ENCODE results near the gene C2orf81. TPM values are rescaled to one million over a fixed set of nuclear protein-coding genes. Genes with fewer than 3 reads are reported as not detected.

C2orf81 gene
- total RNA-seq, 1 donor from 2014 or later: 2.1 TPM

- peaks cover 39% of the 10 kb centered on the region for H3K79me2 ChIP-seq (ENCODE audit: insufficient read depth, low read length)
- FAIRE-seq (no peak), DNase-seq (ENCODE audit: low read depth) (no peak)
- Mint-ChIP-seq H3K27ac (ENCODE audit: unreplicated experiment) (peak overlapping the region; percentile 93), H3K27me3 (ENCODE audit: low read depth, unreplicated experiment) (no peaks in the 10 kb centered on the region), H3K4me1 (ENCODE audit: low read depth, unreplicated experiment) (peaks cover 25% of the 10 kb centered on the region), H3K4me3 (ENCODE audit: unreplicated experiment) (peak overlapping the region; percentile 98), H3K36me3 (ENCODE audit: low read depth, unreplicated experiment) (peaks cover 3% of the 10 kb centered on the region), H3K9me3 (ENCODE audit: unreplicated experiment) (no peaks in the 10 kb centered on the region)
- peaks cover 4% of the 10 kb centered on the region for H3K36me3 ChIP-seq (ENCODE audit: insufficient read depth, low read length)
- H3K9me3 ChIP-seq (ENCODE audit: insufficient read depth, low read depth, low read length): no peaks in the 10 kb centered on the region
- TF ChIP-seq, protein P1, sequence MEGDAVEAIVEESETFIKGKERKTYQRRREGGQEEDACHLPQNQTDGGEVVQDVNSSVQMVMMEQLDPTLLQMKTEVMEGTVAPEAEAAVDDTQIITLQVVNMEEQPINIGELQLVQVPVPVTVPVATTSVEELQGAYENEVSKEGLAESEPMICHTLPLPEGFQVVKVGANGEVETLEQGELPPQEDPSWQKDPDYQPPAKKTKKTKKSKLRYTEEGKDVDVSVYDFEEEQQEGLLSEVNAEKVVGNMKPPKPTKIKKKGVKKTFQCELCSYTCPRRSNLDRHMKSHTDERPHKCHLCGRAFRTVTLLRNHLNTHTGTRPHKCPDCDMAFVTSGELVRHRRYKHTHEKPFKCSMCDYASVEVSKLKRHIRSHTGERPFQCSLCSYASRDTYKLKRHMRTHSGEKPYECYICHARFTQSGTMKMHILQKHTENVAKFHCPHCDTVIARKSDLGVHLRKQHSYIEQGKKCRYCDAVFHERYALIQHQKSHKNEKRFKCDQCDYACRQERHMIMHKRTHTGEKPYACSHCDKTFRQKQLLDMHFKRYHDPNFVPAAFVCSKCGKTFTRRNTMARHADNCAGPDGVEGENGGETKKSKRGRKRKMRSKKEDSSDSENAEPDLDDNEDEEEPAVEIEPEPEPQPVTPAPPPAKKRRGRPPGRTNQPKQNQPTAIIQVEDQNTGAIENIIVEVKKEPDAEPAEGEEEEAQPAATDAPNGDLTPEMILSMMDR (IDR thresholded peaks at IDR 0.05; ENCODE audit: insufficient read depth, low read depth, low read length): no peak
- peak overlapping the region; percentile 90 for H3K4me3 ChIP-seq (ENCODE audit: insufficient read depth, low read depth, low read length)
- H2AFZ ChIP-seq (ENCODE audit: low read depth, low read length): peak overlapping the region; percentile 59
- no peaks in the 10 kb centered on the region for H3K27me3 ChIP-seq (ENCODE audit: insufficient read depth, low read length)
- peaks cover 17% of the 10 kb centered on the region for H3K4me1 ChIP-seq (ENCODE audit: insufficient read depth, low read length)
- H3K9ac ChIP-seq (ENCODE audit: low read length): peak overlapping the region; percentile 89
- H4K20me1 ChIP-seq (ENCODE audit: insufficient read depth, low read length): peaks cover 16% of the 10 kb centered on the region
- H3K27ac ChIP-seq (ENCODE audit: low read depth, low read length): peak overlapping the region; percentile 56
- peak overlapping the region; percentile 95 for H3K4me2 ChIP-seq (ENCODE audit: low read length)
These were observed 37.5 kb upstream of the C2orf81 start for GRCh38 chr2:74458938-74459363.

- Histone ChIP-seq H3K27me3 (ENCODE audit: insufficient read depth, low read length) (no peaks in the 10 kb centered on the region), H2AFZ (ENCODE audit: low read depth, low read length) (peak within 1 kb of the TSS; percentile 84), H3K4me2 (ENCODE audit: low read length) (peak within 1 kb of the TSS; percentile 95), H3K4me3 (ENCODE audit: insufficient read depth, low read depth, low read length) (peak within 1 kb of the TSS; percentile 90), H3K36me3 (ENCODE audit: insufficient read depth, low read length) (peaks cover 4% of the 10 kb centered on the region), H3K27ac (ENCODE audit: low read depth, low read length) (peak within 1 kb of the TSS; percentile 66), H3K79me2 (ENCODE audit: insufficient read depth, low read length) (peaks cover 36% of the 10 kb centered on the region), H4K20me1 (ENCODE audit: insufficient read depth, low read length) (peaks cover 15% of the 10 kb centered on the region), H3K9me3 (ENCODE audit: insufficient read depth, low read depth, low read length) (no peaks in the 10 kb centered on the region), H3K9ac (ENCODE audit: low read length) (peak within 1 kb of the TSS; percentile 89), H3K4me1 (ENCODE audit: insufficient read depth, low read length) (peaks cover 16% of the 10 kb centered on the region)
- Mint-ChIP-seq H3K4me3 (ENCODE audit: unreplicated experiment) (peak within 1 kb of the TSS; percentile 98), H3K36me3 (ENCODE audit: low read depth, unreplicated experiment) (peaks cover 3% of the 10 kb centered on the region), H3K27me3 (ENCODE audit: low read depth, unreplicated experiment) (no peaks in the 10 kb centered on the region), H3K4me1 (ENCODE audit: low read depth, unreplicated experiment) (peaks cover 24% of the 10 kb centered on the region), H3K9me3 (ENCODE audit: unreplicated experiment) (no peaks in the 10 kb centered on the region), H3K27ac (ENCODE audit: unreplicated experiment) (peak within 1 kb of the TSS; percentile 93)
- TF ChIP-seq, protein P1 (IDR thresholded peaks at IDR 0.05; ENCODE audit: insufficient read depth, low read depth, low read length): no peak
- TF ChIP-seq EZH2 (IDR thresholded peaks at IDR 0.05; ENCODE audit: insufficient read depth, low read length): peak; percentile 80
- DNase-seq (ENCODE audit: low read depth): peak; percentile 100
- peak; percentile 86 for FAIRE-seq
These were observed 36.9 kb upstream of the C2orf81 start, which contains the start of gene WBP1 for GRCh38 chr2:74458132-74458937. WBP1 (plus strand) TSS chr2:74458438; CDS start chr2:74458603, 165 bp downstream.
